GM12801 (cell line): ENCODE data around the gene SPTBN4.

Experiments
- CTCF ChIP-seq: IDR thresholded peaks from one replicate; pipeline ENCODE4 v1.5.1; 2011; ENCODE audit warnings: control low read depth; ENCODE audit not compliant: insufficient read length; ENCODE audit errors: extremely low read depth

SPTBN4 gene

GRCh38 chr19:40549007-40549708 lies 82.4 kb downstream of the SPTBN4 start:
- TF ChIP-seq CTCF: no peak

- TF ChIP-seq CTCF: no peak
Observed at GRCh38 chr19:40550951-40551350, 84.2 kb downstream of the SPTBN4 start.

- no peak for TF ChIP-seq CTCF
Observed at GRCh38 chr19:40552848-40553247, 86.0 kb downstream of the SPTBN4 start.

- TF ChIP-seq CTCF: no peak
Observed at GRCh38 chr19:40553885-40554857, 87.4 kb downstream of the SPTBN4 start.

- TF ChIP-seq CTCF: no peak
Observed at GRCh38 chr19:40555978-40556689, 89.3 kb downstream of the SPTBN4 start.

- no peak for TF ChIP-seq CTCF
Observed at GRCh38 chr19:40556953-40557530, 90.2 kb downstream of the SPTBN4 start.

- TF ChIP-seq CTCF: no peak
Observed at GRCh38 chr19:40559394-40559793, 92.6 kb downstream of the SPTBN4 start.
